T1000 (cell line): ENCODE measurements around the gene MSANTD1.
"Not testable (repeated sequence)": the region's sequence is repeated elsewhere in the genome, so short reads cannot be mapped to it uniquely, and the experiment has no call there.

ENCODE experiments used
- DNase-seq: peaks from one replicate; lab custom pipeline; 2025; ENCODE audit warnings: mixed read lengths; lab: John Stamatoyannopoulos, UW

MSANTD1 gene

GRCh38 chr4:3290889-3291321, 41.9 kb downstream of the MSANTD1 start:
- DNase-seq: no peak

- no peak for DNase-seq
These were observed 42.5 kb downstream of the MSANTD1 start for GRCh38 chr4:3291411-3291968.

- peak; percentile 69 for DNase-seq
These were observed 43.1 kb downstream of the MSANTD1 start for GRCh38 chr4:3291969-3292570.

- peak; percentile 93 for DNase-seq
These were observed 43.8 kb downstream of the MSANTD1 start, which contains the start of gene RGS12 for GRCh38 chr4:3292571-3293400. TSS of gene RGS12 (plus strand) at chr4:3293021. CDS start at chr4:3316171, 23,150 bp downstream.

- no peak for DNase-seq
These were observed 44.7 kb downstream of the MSANTD1 start for GRCh38 chr4:3293401-3294391.

GRCh38 chr4:3294401-3295241, 45.7 kb downstream of the MSANTD1 start:
- no peak for DNase-seq

GRCh38 chr4:3295837-3296624, 47.1 kb downstream of the MSANTD1 start:
- DNase-seq: no peak

GRCh38 chr4:3296651-3297050, 47.7 kb downstream of the MSANTD1 start:
- DNase-seq: no peak

GRCh38 chr4:3297066-3297859, 48.3 kb downstream of the MSANTD1 start:
- no peak for DNase-seq

GRCh38 chr4:3299122-3299975, 50.4 kb downstream of the MSANTD1 start:
- no peak for DNase-seq

GRCh38 chr4:3299976-3300671, 51.2 kb downstream of the MSANTD1 start:
- no peak for DNase-seq

- DNase-seq: not testable (repeated sequence)
These were observed 51.9 kb downstream of the MSANTD1 start for GRCh38 chr4:3300882-3301281.

- no peak for DNase-seq
These were observed 52.7 kb downstream of the MSANTD1 start for GRCh38 chr4:3301450-3302172.

GRCh38 chr4:3302173-3302785, 53.3 kb downstream of the MSANTD1 start:
- no peak for DNase-seq

GRCh38 chr4:3302786-3303564, 54.0 kb downstream of the MSANTD1 start:
- no peak for DNase-seq

GRCh38 chr4:3303565-3303824, 54.5 kb downstream of the MSANTD1 start:
- no peak for DNase-seq
